GM12878 (cell line): ENCODE measurements around the gene TMEM88. TPM values are rescaled to one million over a fixed set of nuclear protein-coding genes. Genes with fewer than 3 reads are reported as not detected.

Experiments
- ATAC-seq: fragments of 200-7000 bp; cut with Tn5 transposase; 3 replicates; pipeline ENCODE4 v1.9.1; 2020; ENCODE audit warnings: mild to moderate bottlenecking, moderate library complexity
- BruUV-seq: library from RNA; stranded (reverse); fragments of 400-500 nt; replicated peaks from 2 replicates; lab custom pipeline; 2021; lab: Mats Ljungman, UMichigan
- CTCF ChIA-PET: fragments of 300-600 bp; sonication (Branson Sonifier 250); formaldehyde crosslinking; extraction: SDS; loops from one replicate; lab custom pipeline; 2021; ENCODE audit warnings: inconsistent platforms; lab: Yijun Ruan, JAX
- POLR2A ChIA-PET: fragments of 350-600 bp; formaldehyde crosslinking; extraction: SDS; loops from one replicate; lab custom pipeline; 2021; ENCODE audit warnings: inconsistent platforms; lab: Charles Lee
- RAD21 ChIA-PET: fragments of 300-600 bp; sonication (Branson Sonifier 250); formaldehyde crosslinking; loops from one replicate; lab custom pipeline; 2023; ENCODE audit warnings: antibody characterized with exemption; ENCODE audit not compliant: unreplicated experiment; lab: Charles Lee
- SMC1A ChIA-PET: fragments of 300-600 bp; sonication (Branson Sonifier 250); formaldehyde crosslinking; loops from one replicate; lab custom pipeline; 2023; ENCODE audit not compliant: unreplicated experiment, uncharacterized antibody; lab: Charles Lee
- DNase-seq: peaks from one replicate; pipeline ENCODE4 v3.0.0-alpha.2; 2011; ENCODE audit warnings: low read depth, low spot score
- FAIRE-seq: peaks from 3 replicates; lab custom pipeline; 2011; peaks lifted over from hg19 to GRCh38; lab: Jason Lieb, UNC
- H2AFZ ChIP-seq: 2 replicates; pipeline ENCODE4 v1.6.0; 2011; ENCODE audit warnings: low read depth, low read length, control low read depth; ENCODE audit not compliant: control insufficient read depth
- H3K27ac ChIP-seq: 2 replicates; pipeline ENCODE4 v1.5.1; 2011; ENCODE audit warnings: control low read depth; ENCODE audit not compliant: control insufficient read depth, insufficient read depth
- H3K27me3 ChIP-seq, 2 experiments: replicated peaks in 1 of 2; 2 replicates each; pipeline versions ENCODE4 v1.6.0 to v1.6.1; 2011; ENCODE audit warnings: low read length in 1 of 2; ENCODE audit not compliant: control insufficient read depth in 2 of 2, insufficient read depth in 2 of 2
- H3K36me3 ChIP-seq, 2 experiments: 2 replicates each; pipeline ENCODE4 v1.5.1; 2011; ENCODE audit warnings: low read length in 1 of 2; ENCODE audit not compliant: control insufficient read depth in 2 of 2, insufficient read depth in 2 of 2
- H3K4me1 ChIP-seq: 2 replicates; pipeline ENCODE4 v1.6.1; 2011; ENCODE audit warnings: mild to moderate bottlenecking, low read length, moderate library complexity, mixed read lengths; ENCODE audit not compliant: control insufficient read depth, insufficient read depth
- H3K4me2 ChIP-seq: 2 replicates; pipeline ENCODE4 v1.6.0; 2011; ENCODE audit warnings: control low read depth; ENCODE audit not compliant: control insufficient read depth, insufficient read depth
- H3K4me3 ChIP-seq: fragments of 200-600 bp; sonication (generic); 2 replicates; pipeline ENCODE4 v1.5.1; 2016
- H3K79me2 ChIP-seq: 2 replicates; pipeline ENCODE4 v1.6.0; 2011; ENCODE audit warnings: low read length; ENCODE audit not compliant: control insufficient read depth, insufficient read depth
- H3K9ac ChIP-seq: 2 replicates; pipeline ENCODE4 v1.8.0; 2011; ENCODE audit warnings: low read length, control low read depth, mixed read lengths; ENCODE audit not compliant: control insufficient read depth, insufficient read depth
- H3K9me3 ChIP-seq: replicated peaks from 3 replicates; pipeline ENCODE4 v1.5.1; 2011; ENCODE audit warnings: mild to moderate bottlenecking, low read length; ENCODE audit not compliant: control insufficient read depth, insufficient read depth
- H4K20me1 ChIP-seq: 2 replicates; pipeline ENCODE4 v1.6.0; 2011; ENCODE audit not compliant: control insufficient read depth, insufficient read depth
- ATF7 ChIP-seq: fragments of 450-650 bp; IDR thresholded peaks from 2 replicates; pipeline ENCODE4 v1.6.1; 2016; ENCODE audit warnings: low read depth, mild to moderate bottlenecking
- CBX5 ChIP-seq: sonication (generic); IDR thresholded peaks from 2 replicates; pipeline ENCODE4 v1.6.1; 2016; ENCODE audit warnings: low read depth, moderate library complexity, mild to moderate bottlenecking, inconsistent platforms
- CHD2 ChIP-seq: IDR thresholded peaks from 2 replicates; pipeline ENCODE4 v1.6.1; 2011; ENCODE audit warnings: low read depth, low read length, improper control_type of control experiment, borderline replicate concordance
- CHD4 ChIP-seq: fragments of 200-600 bp; sonication (generic); IDR thresholded peaks from 2 replicates; pipeline ENCODE4 v1.6.1; 2016; ENCODE audit warnings: mild to moderate bottlenecking
- E2F8 ChIP-seq: fragments of 450-650 bp; IDR thresholded peaks from 2 replicates; pipeline ENCODE4 v1.6.1; 2018; ENCODE audit warnings: mild to moderate bottlenecking, low read depth, moderate library complexity; ENCODE audit not compliant: partially characterized antibody
- ETV6 ChIP-seq, 2 experiments: fragments of 450-650 bp in 1 of 2; IDR thresholded peaks in 1 of 2; conservative IDR thresholded peaks in 1 of 2; 2 replicates each; pipeline ENCODE4 v1.6.1; 2014; ENCODE audit warnings: antibody characterized with exemption in 1 of 2, borderline replicate concordance in 1 of 2, low read depth in 1 of 2, mild to moderate bottlenecking in 1 of 2, moderate library complexity in 1 of 2
- FOS ChIP-seq: IDR thresholded peaks from 3 replicates; pipeline ENCODE4 v1.6.1; 2011; ENCODE audit warnings: borderline replicate concordance; ENCODE audit not compliant: insufficient read length; ENCODE audit errors: extremely low read depth
- MEF2A ChIP-seq: IDR thresholded peaks from 2 replicates; pipeline ENCODE4 v1.6.1; 2011; ENCODE audit warnings: low read depth, mild to moderate bottlenecking, low read length, moderate library complexity; ENCODE audit not compliant: insufficient read depth
- MTA3 ChIP-seq: IDR thresholded peaks from 2 replicates; pipeline ENCODE4 v1.6.1; 2012; ENCODE audit warnings: low read length, inconsistent platforms, borderline replicate concordance
- PAX8 ChIP-seq: fragments of 450-650 bp; IDR thresholded peaks from 2 replicates; pipeline ENCODE4 v1.6.1; 2017; ENCODE audit warnings: mild to moderate bottlenecking, moderate library complexity
- POLR2AphosphoS5 ChIP-seq: IDR thresholded peaks from 2 replicates; pipeline ENCODE4 v1.6.1; 2011; ENCODE audit warnings: mild to moderate bottlenecking, low read length, inconsistent platforms
- POU2F2 ChIP-seq: IDR thresholded peaks from 3 replicates; pipeline ENCODE4 v1.6.1; 2011; ENCODE audit warnings: low read depth, mild to moderate bottlenecking, low read length, borderline replicate concordance
- RAD21 ChIP-seq: IDR thresholded peaks from 2 replicates; pipeline ENCODE4 v1.6.1; 2011; ENCODE audit warnings: mild to moderate bottlenecking, low read depth, low read length, moderate library complexity; ENCODE audit not compliant: insufficient read depth
- SIN3A ChIP-seq: IDR thresholded peaks from 2 replicates; pipeline ENCODE4 v1.6.1; 2012; ENCODE audit warnings: low read depth, low read length, improper control_type of control experiment
- SMAD5 ChIP-seq: IDR thresholded peaks from 2 replicates; pipeline ENCODE4 v1.6.1; 2016; ENCODE audit warnings: antibody characterized with exemption, low read depth
- SMARCA5 ChIP-seq: fragments of 450-650 bp; IDR thresholded peaks from 2 replicates; pipeline ENCODE4 v1.6.1; 2017; ENCODE audit warnings: mild to moderate bottlenecking
- SRF ChIP-seq, 2 experiments: IDR thresholded peaks; 2 replicates each; pipeline ENCODE4 v1.6.1; 2011; ENCODE audit warnings: low read depth in 2 of 2, low read length in 2 of 2, mild to moderate bottlenecking in 1 of 2, moderate library complexity in 1 of 2
- STAT1 ChIP-seq: fragments of 450-650 bp; conservative IDR thresholded peaks from 2 replicates; pipeline ENCODE4 v1.6.1; 2014; ENCODE audit warnings: antibody characterized with exemption, mild to moderate bottlenecking
- TAF1 ChIP-seq: IDR thresholded peaks from 2 replicates; pipeline ENCODE4 v1.6.1; 2011; ENCODE audit warnings: mild to moderate bottlenecking, low read depth, low read length, borderline replicate concordance
- YY1 ChIP-seq: IDR thresholded peaks from 2 replicates; pipeline ENCODE4 v1.6.1; 2011; ENCODE audit warnings: low read depth, mild to moderate bottlenecking, low read length
- ZBED1 ChIP-seq: IDR thresholded peaks from 2 replicates; pipeline ENCODE4 v1.6.1; 2016; ENCODE audit warnings: borderline replicate concordance
- ZNF384 ChIP-seq: IDR thresholded peaks from 2 replicates; pipeline ENCODE4 v1.6.1; 2012; ENCODE audit warnings: low read depth, mild to moderate bottlenecking, low read length, improper control_type of control experiment, borderline replicate concordance
- WGBS: methylation state at CpG from one replicate; pipeline ENCODE4 v1.1.6; 2016; ENCODE audit warnings: low lambda C conversion rate; ENCODE audit not compliant: insufficient replicate concordance, insufficient coverage; ENCODE audit errors: missing lambda C conversion rate; 5-methylcytosine and 5-hydroxymethylcytosine counted together
- in situ Hi-C: fragments of 300-500 bp; cut with MboI; formaldehyde crosslinking; loops from 9 replicates; pipeline ENCODE4 v1.14.3; 2018; ENCODE audit warnings: mixed read lengths
- intact Hi-C: fragments of 100-400 bp; cut with micrococcal nuclease; formaldehyde crosslinking; loops from one replicate; pipeline ENCODE4 v1.14.2; 2022; ENCODE audit not compliant: unreplicated experiment
- polyA plus RNA-seq, 11 experiments: library from polyadenylated mRNA; depleted of rRNA in 4 of 11; unstranded in 6 of 11; stranded (reverse) in 5 of 11; fragments of >200 nt; fragmentation: Nextera tagmentation in 4 of 11; fragmentation: Illumina TruSeq in 1 of 11; extraction: Ambion mirVana in 4 of 11; extraction: Trizol in 1 of 11; gene quantifications; 1 replicate in 1 of 11; 2 replicates in 10 of 11; pipeline versions ENCODE4 v1.2.1 to v1.2.3, GENCODE V29; 2011 to 2016; ENCODE audit warnings: inconsistent platforms in 2 of 11, missing spikeins in 2 of 11, low read depth in 1 of 11
- total RNA-seq, 4 experiments: library from RNA; depleted of rRNA in 3 of 4; stranded (reverse); fragments of >200 nt in 3 of 4; fragmentation: Illumina TruSeq in 1 of 4; extraction: Trizol in 1 of 4; gene quantifications; 2 replicates each; pipeline versions ENCODE4 v1.2.1 to v1.2.3, GENCODE V29; 2013 to 2021

Gene TMEM88
- total and polyA plus RNA-seq, 10 of the 15 experiments (the other 5 are each of a cell fraction or from before 2014, with no cell fraction given), result 0.21 to 2.2 (median 0.62) TPM; not detected in 5

DNA sequence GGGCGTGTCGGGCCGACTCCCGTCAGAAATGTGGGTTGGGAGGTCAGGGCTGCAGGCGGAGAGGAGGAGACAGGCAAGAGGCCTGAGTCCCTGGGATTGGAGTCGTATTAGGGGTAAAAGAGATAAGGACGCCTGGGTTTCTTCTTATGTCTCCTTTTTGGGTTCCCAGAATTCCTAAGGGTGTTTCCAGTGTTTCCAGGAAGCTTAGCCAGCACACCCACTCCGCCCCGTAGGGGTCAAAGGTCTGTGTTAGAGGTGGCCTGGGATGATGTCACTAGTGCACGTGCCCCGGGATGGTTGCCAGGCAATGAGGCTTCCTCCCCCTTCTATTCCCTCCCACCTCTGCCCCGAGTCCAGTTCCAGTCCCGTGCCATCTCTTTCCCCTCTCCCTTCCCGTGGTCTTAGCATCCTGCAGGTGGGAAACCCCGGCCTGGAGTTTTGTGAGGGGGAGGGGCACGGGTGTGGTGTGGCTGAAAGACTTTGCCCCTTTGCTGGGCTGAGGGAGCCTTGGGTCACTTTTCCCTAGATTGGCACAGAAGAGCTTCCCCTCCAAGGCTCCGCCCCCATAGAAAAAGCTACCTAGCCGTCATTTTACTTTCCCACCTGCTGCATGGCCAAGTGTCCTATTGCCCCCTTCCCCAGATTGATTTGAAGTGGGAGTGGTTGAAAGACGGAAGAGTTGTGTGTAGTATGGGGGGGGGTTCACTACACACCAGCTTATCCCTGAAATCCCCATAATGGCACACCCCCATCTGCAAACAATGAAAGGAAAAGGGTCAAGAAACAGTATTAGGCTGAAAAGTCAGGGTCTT, 18.1 kb upstream of the TMEM88 start:
- Histone ChIP-seq H3K36me3 (peaks cover 0 to 5% of the 10 kb centered on the region in 2 experiments; a peak in 1 of 4 replicates), H4K20me1 (no peaks in the 10 kb centered on the region; the same call in 1 of the 2 replicates), H2AFZ (no peak overlapping the region; the same call in 1 of the 2 replicates), H3K4me2 (peak overlapping the region; percentile 98), H3K4me1 (peaks cover 30% of the 10 kb centered on the region), H3K79me2 (peaks cover 42% of the 10 kb centered on the region), H3K4me3 (peak overlapping the region; percentile 100), H3K9ac (peak overlapping the region; percentile 81), H3K27ac (peak overlapping the region; percentile 76), H3K27me3 (no peaks in the 10 kb centered on the region), H3K9me3 (no peaks in the 10 kb centered on the region)
- ATAC-seq (peak; percentile 20), FAIRE-seq (peak; percentile 75), DNase-seq (peak; percentile 73)
- BruUV-seq, result no TSS peak
- WGBS, result under 1% methylated on average over 19 of the region's 19 CpGs
- intact Hi-C loops, result no loop called here
- RAD21 ChIA-PET, result interaction anchor here (1.2 to 5.4 kb wide), 7 partner anchors 14 to 153 kb away, joined by 3 to 44 read pairs (median 4); partner anchors contain the start of genes CNTROB, CYB5D1, NAA38 and TMEM88
- CTCF ChIA-PET, result interaction anchor here (0.8 to 5.9 kb wide), 8 partner anchors 9 to 154 kb away, joined by 3 to 57 read pairs (median 6); partner anchors contain the start of genes CYB5D1, NAA38, TRAPPC1 and WRAP53
- in situ Hi-C loops, result no loop called here
- POLR2A ChIA-PET, result interaction anchor here (0.7 to 4.9 kb wide), 8 partner anchors 7 to 292 kb away, joined by 3 to 49 read pairs (median 4); partner anchors contain the start of genes CNTROB, CYB5D1, NAA38 and TP53
- SMC1A ChIA-PET, result interaction anchor here (0.9 to 3.3 kb wide), 5 partner anchors 8 to 20 kb away, joined by 3 to 22 read pairs (median 5); partner anchors contain the start of genes CYB5D1 and NAA38
- no peak for TF ChIP-seq CHD4
- 0 out of 2 replicates have a peak, but pooled peaks have one; percentile 38 for TF ChIP-seq TAF1
- TF ChIP-seq POU2F2, result peak; percentile 71; the same call in 1 of the 3 replicates
- TF ChIP-seq E2F8, result no peak
- TF ChIP-seq MEF2A, result no peak
- no peak; a peak in 1 of 4 replicates for TF ChIP-seq ETV6 (conservative IDR thresholded peaks at IDR 0.05 in 1 of 2, IDR thresholded peaks at IDR 0.05 in 1 of 2; ENCODE audit: borderline replicate concordance in 1 of 2, low read depth in 1 of 2)
- no peak for TF ChIP-seq ZBED1
- 0 out of 4 replicates have a peak, but pooled peaks of 1 of the 2 experiments have one; percentile 11 for TF ChIP-seq SRF (IDR thresholded peaks at IDR 0.05; ENCODE audit: low read depth in 2 of 2, low read length in 2 of 2)
- no peak for TF ChIP-seq SMAD5
- TF ChIP-seq RAD21, result no peak
- no peak for TF ChIP-seq PAX8
- TF ChIP-seq SIN3A, result peak; percentile 73; the same call in 1 of the 2 replicates
- no peak for TF ChIP-seq FOS
- no peak for TF ChIP-seq MTA3
- TF ChIP-seq CHD2, result peak; percentile 82
- TF ChIP-seq STAT1, result 0 out of 2 replicates have a peak, but pooled peaks have one; percentile 63
- no peak for TF ChIP-seq CBX5
- TF ChIP-seq SMARCA5, result no peak
- TF ChIP-seq ZNF384, result no peak
- TF ChIP-seq POLR2AphosphoS5, result no peak
- peak; percentile 97 for TF ChIP-seq ATF7
- peak; percentile 84; the same call in 1 of the 2 replicates for TF ChIP-seq YY1
